Fibroblast of lung (primary cell): ENCODE results near the gene AVPI1. TPM values are rescaled to one million over a fixed set of nuclear protein-coding genes. Genes with fewer than 3 reads are reported as not detected.

Source experiments
- DNase-seq, 2 donors: peaks; one replicate each; pipeline versions ENCODE4 v3.0.0 to v3.0.0-alpha.2; 2010; ENCODE audit warnings: low read depth in 2 of 2
- H2AFZ ChIP-seq: 2 replicates; pipeline ENCODE4 v1.5.1; 2012; ENCODE audit warnings: low read length, control low read depth, inconsistent platforms
- H3K27ac ChIP-seq: 2 replicates; pipeline ENCODE4 v1.5.1; 2011; ENCODE audit warnings: low read length, control low read depth; ENCODE audit not compliant: insufficient read depth
- H3K27me3 ChIP-seq: 2 replicates; pipeline ENCODE4 v1.5.1; 2011; ENCODE audit warnings: mild to moderate bottlenecking, low read length; ENCODE audit not compliant: control insufficient read depth, insufficient read depth
- H3K36me3 ChIP-seq: 2 replicates; pipeline ENCODE4 v1.5.1; 2011; ENCODE audit warnings: low read length; ENCODE audit not compliant: control insufficient read depth, insufficient read depth
- H3K4me1 ChIP-seq: 2 replicates; pipeline ENCODE4 v1.5.1; 2011; ENCODE audit warnings: low read length; ENCODE audit not compliant: control insufficient read depth, insufficient read depth; ENCODE audit errors: extremely low read depth
- H3K4me2 ChIP-seq: 2 replicates; pipeline ENCODE4 v1.5.1; 2011; ENCODE audit warnings: low read length, control low read depth; ENCODE audit not compliant: insufficient read depth; ENCODE audit errors: extremely low read depth
- H3K4me3 ChIP-seq, 4 experiments: fragments of 200-600 bp in 1 of 4; sonication (generic) in 1 of 4; replicated peaks in 1 of 4; 2 replicates each; pipeline ENCODE4 v1.5.1; 2011 to 2016; ENCODE audit warnings: low read length in 4 of 4, low read depth in 3 of 4, mild to moderate bottlenecking in 3 of 4, control low read depth in 2 of 4, inconsistent platforms in 1 of 4, mixed read lengths in 1 of 4; ENCODE audit not compliant: insufficient read depth in 1 of 4; ENCODE audit errors: control extremely low read depth in 1 of 4
- H3K79me2 ChIP-seq: 2 replicates; pipeline ENCODE4 v1.5.1; 2012; ENCODE audit warnings: mild to moderate bottlenecking, low read length, inconsistent platforms; ENCODE audit not compliant: control insufficient read depth, insufficient read depth
- H3K9ac ChIP-seq: 2 replicates; pipeline ENCODE4 v1.5.1; 2011; ENCODE audit warnings: mild to moderate bottlenecking, low read length, control low read depth; ENCODE audit not compliant: insufficient read depth
- H3K9me3 ChIP-seq: 2 replicates; pipeline ENCODE4 v1.5.1; 2012; ENCODE audit warnings: low read depth, low read length; ENCODE audit not compliant: control insufficient read depth, insufficient read depth
- H4K20me1 ChIP-seq: 2 replicates; pipeline ENCODE4 v1.5.1; 2011; ENCODE audit warnings: low read length; ENCODE audit not compliant: control insufficient read depth, insufficient read depth; ENCODE audit errors: extremely low read depth
- EZH2 ChIP-seq: IDR thresholded peaks from 2 replicates; pipeline ENCODE4 v1.5.1; 2012; ENCODE audit warnings: low read length, control low read depth, mild to moderate bottlenecking; ENCODE audit errors: missing control alignments
- polyA plus RNA-seq, 2 donors: library from polyadenylated mRNA; depleted of rRNA in 1 of 2; stranded (reverse) in 1 of 2; unstranded in 1 of 2; fragments of >200 nt; gene quantifications; 2 replicates each; pipeline ENCODE4 v1.2.1, GENCODE V29; 2011 to 2012; ENCODE audit warnings: missing spikeins in 1 of 2
- total RNA-seq: library from RNA; depleted of rRNA; stranded (reverse); fragments of >200 nt; gene quantifications from 2 replicates; pipeline ENCODE4 v1.2.1, GENCODE V29; 2014
- TF ChIP-seq, protein P1 (sequence below), 2 donors: IDR thresholded peaks in 1 of 2; conservative IDR thresholded peaks in 1 of 2; 1 replicate in 1 of 2; 2 replicates in 1 of 2; pipeline ENCODE4 v1.5.1; 2011 to 2012; ENCODE audit warnings: low read length in 2 of 2, control low read depth in 1 of 2, inconsistent platforms in 1 of 2, low read depth in 1 of 2, mild to moderate bottlenecking in 1 of 2

Gene AVPI1
- total and polyA plus RNA-seq, 2 donors (not counting 1 experiment from before 2014, with no cell fraction given), result 14.3 to 77.5 TPM

DNA sequence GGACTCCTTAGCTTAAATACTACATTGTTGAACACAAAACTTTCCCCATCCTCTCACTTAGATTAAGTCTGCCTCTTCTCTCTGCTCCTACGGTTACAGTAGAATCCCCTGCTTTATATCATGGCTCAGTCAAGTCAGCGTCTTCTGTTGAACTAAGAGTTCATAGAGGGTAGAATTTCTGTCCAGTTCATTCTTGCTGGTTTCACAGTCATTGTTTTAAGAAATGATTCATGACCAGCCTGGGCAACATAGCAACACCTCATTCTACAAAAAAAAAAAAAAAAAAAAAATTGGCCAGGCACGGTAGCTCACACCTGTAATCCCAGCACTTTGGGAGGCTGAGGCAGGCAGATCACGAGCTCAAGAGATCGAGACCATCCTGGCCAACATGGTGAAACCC lies 46.2 kb upstream of the AVPI1 start:
- Histone ChIP-seq H3K36me3 (no peaks in the 10 kb centered on the region), H3K4me2 (no peak overlapping the region), H3K9me3 (no peaks in the 10 kb centered on the region), H3K27ac (no peak overlapping the region), H4K20me1 (no peaks in the 10 kb centered on the region), H3K27me3 (no peaks in the 10 kb centered on the region), H3K4me3 (no peak overlapping the region), H3K79me2 (peaks cover 10% of the 10 kb centered on the region), H3K4me1 (peaks cover 4% of the 10 kb centered on the region), H2AFZ (no peak overlapping the region), H3K9ac (no peak overlapping the region)
- no peak for DNase-seq
- TF ChIP-seq, protein P1, sequence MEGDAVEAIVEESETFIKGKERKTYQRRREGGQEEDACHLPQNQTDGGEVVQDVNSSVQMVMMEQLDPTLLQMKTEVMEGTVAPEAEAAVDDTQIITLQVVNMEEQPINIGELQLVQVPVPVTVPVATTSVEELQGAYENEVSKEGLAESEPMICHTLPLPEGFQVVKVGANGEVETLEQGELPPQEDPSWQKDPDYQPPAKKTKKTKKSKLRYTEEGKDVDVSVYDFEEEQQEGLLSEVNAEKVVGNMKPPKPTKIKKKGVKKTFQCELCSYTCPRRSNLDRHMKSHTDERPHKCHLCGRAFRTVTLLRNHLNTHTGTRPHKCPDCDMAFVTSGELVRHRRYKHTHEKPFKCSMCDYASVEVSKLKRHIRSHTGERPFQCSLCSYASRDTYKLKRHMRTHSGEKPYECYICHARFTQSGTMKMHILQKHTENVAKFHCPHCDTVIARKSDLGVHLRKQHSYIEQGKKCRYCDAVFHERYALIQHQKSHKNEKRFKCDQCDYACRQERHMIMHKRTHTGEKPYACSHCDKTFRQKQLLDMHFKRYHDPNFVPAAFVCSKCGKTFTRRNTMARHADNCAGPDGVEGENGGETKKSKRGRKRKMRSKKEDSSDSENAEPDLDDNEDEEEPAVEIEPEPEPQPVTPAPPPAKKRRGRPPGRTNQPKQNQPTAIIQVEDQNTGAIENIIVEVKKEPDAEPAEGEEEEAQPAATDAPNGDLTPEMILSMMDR (conservative IDR thresholded peaks at IDR 0.05 in 1 of 2, IDR thresholded peaks at IDR 0.05 in 1 of 2; ENCODE audit: low read depth in 1 of 2, low read length in 2 of 2), result no peak
- no peak for TF ChIP-seq EZH2

DNA sequence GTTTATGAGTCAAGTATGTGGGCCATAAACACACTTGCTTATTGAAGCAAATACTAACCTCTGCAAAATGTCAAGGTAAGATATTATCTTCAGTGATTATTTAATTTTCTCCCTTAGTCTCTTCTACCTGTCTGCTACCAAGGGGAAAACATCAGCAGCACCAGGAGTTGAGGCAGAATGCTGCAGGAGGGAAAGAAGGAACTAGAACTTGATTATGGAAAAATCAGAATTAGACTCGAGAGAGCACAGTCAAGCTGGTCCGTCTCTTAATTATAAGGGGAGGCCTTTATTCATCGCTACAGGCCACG lies 45.0 kb upstream of the AVPI1 start:
- Histone ChIP-seq H3K4me3 (no peak overlapping the region), H4K20me1 (no peaks in the 10 kb centered on the region), H3K79me2 (no peaks in the 10 kb centered on the region), H3K36me3 (no peaks in the 10 kb centered on the region), H3K4me1 (peaks cover 2% of the 10 kb centered on the region), H3K27me3 (no peaks in the 10 kb centered on the region), H2AFZ (no peak overlapping the region), H3K9me3 (no peaks in the 10 kb centered on the region), H3K27ac (no peak overlapping the region), H3K4me2 (no peak overlapping the region), H3K9ac (no peak overlapping the region)
- TF ChIP-seq, protein P1 (conservative IDR thresholded peaks at IDR 0.05 in 1 of 2, IDR thresholded peaks at IDR 0.05 in 1 of 2; ENCODE audit: low read depth in 1 of 2, low read length in 2 of 2), result no peak
- TF ChIP-seq EZH2, result no peak
- DNase-seq, result no peak

- no peak overlapping the region for H3K9ac ChIP-seq
- no peaks in the 10 kb centered on the region for H3K27me3 ChIP-seq
- no peaks in the 10 kb centered on the region for H3K36me3 ChIP-seq
- DNase-seq, result peak; percentile 58 to 82
- no peaks in the 10 kb centered on the region for H4K20me1 ChIP-seq
- H3K4me2 ChIP-seq, result no peak overlapping the region
- H3K9me3 ChIP-seq, result no peaks in the 10 kb centered on the region
- no peaks in the 10 kb centered on the region for H3K79me2 ChIP-seq
- no peak overlapping the region for H2AFZ ChIP-seq
- TF ChIP-seq EZH2, result no peak
- TF ChIP-seq, protein P1 (conservative IDR thresholded peaks at IDR 0.05 in 1 of 2, IDR thresholded peaks at IDR 0.05 in 1 of 2; ENCODE audit: low read depth in 1 of 2, low read length in 2 of 2), result peak; percentile 87 to 94
- H3K4me1 ChIP-seq, result peaks cover 5% of the 10 kb centered on the region
- H3K4me3 ChIP-seq, result no peak overlapping the region
- no peak overlapping the region for H3K27ac ChIP-seq
Observed at GRCh38 chr10:97731346-97732051, 44.5 kb upstream of the AVPI1 start.
